ENCODE results near the gene ADD1. TPM values are rescaled to one million over a fixed set of nuclear protein-coding genes. Genes with fewer than 3 reads are reported as not detected.
A peak's percentile ranks its signal among the peaks of the same experiment; 100 is the strongest.

The ADD1 gene
- total RNA-seq, 1 donor from 2014 or later, result 240 TPM

GRCh38 chr4:2808001-2808400 lies 35.6 kb upstream of the ADD1 start:
- DNase-seq (ENCODE audit: low spot score), result no peak
- Mint-ChIP-seq H3K4me3 (ENCODE audit: unreplicated experiment) (no peak overlapping the region), H3K4me1 (ENCODE audit: low read depth) (peaks cover 46% of the 10 kb centered on the region), H3K9me3 (ENCODE audit: low read depth) (no peaks in the 10 kb centered on the region), H3K27ac (ENCODE audit: unreplicated experiment) (no peak overlapping the region), H3K36me3 (ENCODE audit: low read depth) (peaks cover 5% of the 10 kb centered on the region), H3K27me3 (ENCODE audit: low read depth) (no peaks in the 10 kb centered on the region)
- no peak for TF ChIP-seq CTCF (IDR thresholded peaks at IDR 0.05)

DNA sequence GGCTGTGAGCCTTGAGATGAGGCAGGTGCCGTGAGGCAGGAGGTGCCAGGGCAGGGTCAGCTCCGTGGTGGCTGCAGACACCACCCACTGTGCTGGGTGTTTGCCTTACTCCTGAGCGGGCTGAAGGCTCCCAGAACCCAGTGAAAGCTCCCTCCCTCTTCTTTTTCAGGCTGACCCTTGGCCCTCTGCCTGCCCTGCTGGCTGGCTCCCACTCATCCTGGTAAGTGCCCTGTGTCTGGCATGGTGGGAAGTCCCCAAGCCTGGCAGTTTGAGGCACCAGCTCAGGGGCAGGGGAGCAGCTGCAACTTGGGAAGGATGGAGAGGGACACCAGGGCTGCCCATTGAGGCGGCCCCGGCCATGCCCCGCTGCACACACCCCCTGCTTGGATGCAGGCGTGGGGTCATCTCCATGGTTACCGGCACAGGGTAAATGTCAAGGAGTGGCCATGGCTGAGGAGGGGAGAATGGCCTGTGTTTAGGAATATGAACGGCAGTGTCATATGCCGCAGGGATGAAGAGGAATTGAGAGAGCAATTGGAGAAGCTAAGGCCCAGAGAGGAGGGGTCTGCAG lies 33.9 kb upstream of the ADD1 start:
- no peak overlapping the region for H3K27ac Mint-ChIP-seq (ENCODE audit: unreplicated experiment)
- H3K27me3 Mint-ChIP-seq (ENCODE audit: low read depth), result no peaks in the 10 kb centered on the region
- peaks cover 50% of the 10 kb centered on the region for H3K4me1 Mint-ChIP-seq (ENCODE audit: low read depth)
- no peak for TF ChIP-seq CTCF (IDR thresholded peaks at IDR 0.05)
- no peak for DNase-seq (ENCODE audit: low spot score)
- H3K9me3 Mint-ChIP-seq (ENCODE audit: low read depth), result no peaks in the 10 kb centered on the region
- H3K4me3 Mint-ChIP-seq (ENCODE audit: unreplicated experiment), result no peak overlapping the region
- H3K36me3 Mint-ChIP-seq (ENCODE audit: low read depth), result peaks cover 5% of the 10 kb centered on the region

GRCh38 chr4:2810388-2810787 lies 33.3 kb upstream of the ADD1 start:
- H3K4me1 Mint-ChIP-seq (ENCODE audit: low read depth), result peaks cover 48% of the 10 kb centered on the region
- no peak for TF ChIP-seq CTCF (IDR thresholded peaks at IDR 0.05)
- H3K27ac Mint-ChIP-seq (ENCODE audit: unreplicated experiment), result no peak overlapping the region
- no peaks in the 10 kb centered on the region for H3K9me3 Mint-ChIP-seq (ENCODE audit: low read depth)
- H3K27me3 Mint-ChIP-seq (ENCODE audit: low read depth), result no peaks in the 10 kb centered on the region
- DNase-seq (ENCODE audit: low spot score), result no peak
- peaks cover 5% of the 10 kb centered on the region for H3K36me3 Mint-ChIP-seq (ENCODE audit: low read depth)
- no peak overlapping the region for H3K4me3 Mint-ChIP-seq (ENCODE audit: unreplicated experiment)

DNA sequence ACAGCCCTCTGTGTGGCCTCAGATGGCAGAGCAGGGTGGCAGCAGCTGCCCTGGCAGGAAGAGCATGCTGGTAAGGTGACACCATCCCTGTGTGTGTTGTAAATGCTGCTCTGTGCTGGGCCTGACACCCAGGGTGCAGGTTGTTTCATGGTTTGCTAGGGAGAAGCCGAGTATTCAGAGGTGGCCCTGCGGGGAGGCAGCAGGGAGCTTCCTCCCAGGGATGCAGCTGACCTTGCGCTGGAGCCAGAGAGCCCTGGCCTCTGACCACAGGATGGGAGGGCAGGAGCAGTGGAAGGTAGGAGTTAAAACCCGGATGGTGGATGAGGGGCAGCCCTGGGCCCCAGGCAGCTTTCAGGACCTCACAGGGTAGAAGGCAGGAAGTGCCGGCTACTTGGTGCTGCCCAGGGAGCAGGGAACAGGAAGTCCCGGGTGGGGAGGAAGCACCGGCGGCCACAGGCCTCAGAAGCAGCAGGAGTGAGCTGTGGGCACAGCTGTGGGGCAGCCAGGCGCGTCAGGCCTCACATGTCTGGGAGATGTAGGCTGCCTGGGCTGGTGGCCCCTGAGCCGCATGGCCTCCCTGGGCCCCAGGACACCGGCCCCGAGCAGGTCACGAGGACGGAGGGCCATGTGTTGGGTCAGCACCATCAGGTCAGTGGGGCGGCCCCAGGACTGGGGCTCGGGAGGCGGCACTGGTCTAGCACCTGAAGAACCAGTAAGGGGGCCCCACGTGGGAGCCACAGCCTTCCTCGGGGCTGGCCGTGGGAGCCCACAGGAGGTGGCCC lies 31.6 kb upstream of the ADD1 start:
- Mint-ChIP-seq H3K4me1 (ENCODE audit: low read depth) (peaks cover 38% of the 10 kb centered on the region), H3K27ac (ENCODE audit: unreplicated experiment) (peak overlapping the region; percentile 96), H3K9me3 (ENCODE audit: low read depth) (peaks cover 11% of the 10 kb centered on the region), H3K36me3 (ENCODE audit: low read depth) (peaks cover 16% of the 10 kb centered on the region), H3K4me3 (ENCODE audit: unreplicated experiment) (peak overlapping the region; percentile 67), H3K27me3 (ENCODE audit: low read depth) (no peaks in the 10 kb centered on the region)
- TF ChIP-seq CTCF (IDR thresholded peaks at IDR 0.05), result no peak
- DNase-seq (ENCODE audit: low spot score), result no peak

- Mint-ChIP-seq H3K9me3 (ENCODE audit: low read depth) (peaks cover 11% of the 10 kb centered on the region), H3K27me3 (ENCODE audit: low read depth) (no peaks in the 10 kb centered on the region), H3K27ac (ENCODE audit: unreplicated experiment) (peak overlapping the region; percentile 83), H3K4me1 (ENCODE audit: low read depth) (peaks cover 37% of the 10 kb centered on the region), H3K4me3 (ENCODE audit: unreplicated experiment) (peak overlapping the region; percentile 67), H3K36me3 (ENCODE audit: low read depth) (peaks cover 12% of the 10 kb centered on the region)
- no peak for TF ChIP-seq CTCF (IDR thresholded peaks at IDR 0.05)
- DNase-seq (ENCODE audit: low spot score), result no peak
Observed at GRCh38 chr4:2812612-2813354, 30.9 kb upstream of the ADD1 start.
